Endothelial cell of umbilical vein (primary cell): ENCODE measurements around the gene COL16A1. TPM values are rescaled to one million over a fixed set of nuclear protein-coding genes. Genes with fewer than 3 reads are reported as not detected.

Experiments
- BruUV-seq: library from RNA; stranded (reverse); fragments of 400-500 nt; replicated peaks from 2 replicates; lab custom pipeline; 2021; lab: Mats Ljungman, UMichigan
- CTCF ChIA-PET: fragments of 300-600, 350-600 bp; sonication (Branson Sonifier 250); formaldehyde crosslinking; loops from one replicate; lab custom pipeline; 2021; ENCODE audit warnings: antibody characterized with exemption, inconsistent platforms; lab: Charles Lee
- POLR2A ChIA-PET: fragments of 300-600, 350-600 bp; sonication (Branson Sonifier 250); formaldehyde crosslinking; loops from one replicate; lab custom pipeline; 2021; ENCODE audit warnings: antibody characterized with exemption, inconsistent platforms; lab: Charles Lee
- DNase-seq: peaks from one replicate; pipeline ENCODE4 v3.0.0-alpha.2; 2011; ENCODE audit warnings: low read depth, low spot score
- FAIRE-seq: peaks from 2 replicates; lab custom pipeline; 2011; peaks lifted over from hg19 to GRCh38; lab: Jason Lieb, UNC
- H2AFZ ChIP-seq: 2 replicates; pipeline ENCODE4 v1.6.0; 2012; ENCODE audit warnings: low read depth, low read length, control low read depth, inconsistent platforms
- H3K27ac ChIP-seq: 2 replicates; pipeline ENCODE4 v1.5.1; 2011; ENCODE audit warnings: low read depth, mild to moderate bottlenecking, control low read depth, low read length, moderate library complexity; ENCODE audit not compliant: insufficient read depth
- H3K27me3 ChIP-seq, 2 experiments: 2 replicates each; pipeline versions ENCODE4 v1.6.0 to v1.6.1; 2011; ENCODE audit warnings: low read length in 2 of 2, mixed read lengths in 1 of 2; ENCODE audit not compliant: control insufficient read depth in 2 of 2, insufficient read depth in 2 of 2
- H3K36me3 ChIP-seq, 2 experiments: 2 replicates in 1 of 2; 3 replicates in 1 of 2; pipeline ENCODE4 v1.5.1; 2011; ENCODE audit warnings: low read length in 2 of 2, mild to moderate bottlenecking in 1 of 2, moderate library complexity in 1 of 2; ENCODE audit not compliant: control insufficient read depth in 2 of 2, insufficient read depth in 2 of 2; ENCODE audit errors: extremely low read depth in 1 of 2
- H3K4me1 ChIP-seq: 3 replicates; pipeline ENCODE4 v1.5.1; 2011; ENCODE audit warnings: mild to moderate bottlenecking, low read length; ENCODE audit not compliant: control insufficient read depth, insufficient read depth; ENCODE audit errors: extremely low read depth
- H3K4me2 ChIP-seq: 2 replicates; pipeline ENCODE4 v1.6.1; 2011; ENCODE audit warnings: low read length, control low read depth, mixed read lengths; ENCODE audit not compliant: insufficient read depth
- H3K4me3 ChIP-seq, 3 experiments: fragments of 200-600 bp in 1 of 3; sonication (generic), shearing (Covaris generic) in 1 of 3; replicated peaks in 1 of 3; 2 replicates each; pipeline ENCODE4 v1.5.1; 2011 to 2016; ENCODE audit warnings: control low read depth in 3 of 3, low read length in 3 of 3, mild to moderate bottlenecking in 2 of 3, inconsistent platforms in 1 of 3, low read depth in 1 of 3, moderate library complexity in 1 of 3; ENCODE audit not compliant: insufficient read depth in 1 of 3
- H3K79me2 ChIP-seq: 2 replicates; pipeline ENCODE4 v1.6.0; 2012; ENCODE audit warnings: low read length, inconsistent platforms; ENCODE audit not compliant: control insufficient read depth, insufficient read depth
- H3K9ac ChIP-seq: replicated peaks from 2 replicates; pipeline ENCODE3; 2011; ENCODE audit warnings: low read length, control low read depth; ENCODE audit not compliant: insufficient read depth; ENCODE audit errors: extremely low read depth
- H3K9me1 ChIP-seq: replicated peaks from 3 replicates; pipeline ENCODE4 v1.6.0; 2011; ENCODE audit warnings: mild to moderate bottlenecking, low read length; ENCODE audit not compliant: control insufficient read depth, insufficient read depth; ENCODE audit errors: extremely low read depth
- H3K9me3 ChIP-seq: replicated peaks from 2 replicates; pipeline ENCODE4 v1.5.1; 2012; ENCODE audit warnings: low read length, inconsistent platforms; ENCODE audit not compliant: control insufficient read depth, insufficient read depth
- H4K20me1 ChIP-seq: replicated peaks from 2 replicates; pipeline ENCODE3; 2011; ENCODE audit warnings: mild to moderate bottlenecking, low read length; ENCODE audit not compliant: control insufficient read depth, insufficient read depth; ENCODE audit errors: extremely low read depth
- EZH2 ChIP-seq: IDR thresholded peaks from 2 replicates; pipeline ENCODE4 v1.6.1; 2012; ENCODE audit warnings: borderline replicate concordance, low read depth, mild to moderate bottlenecking, moderate library complexity, low read length, inconsistent platforms; ENCODE audit not compliant: severe bottlenecking
- FOS ChIP-seq: IDR thresholded peaks from 2 replicates; pipeline ENCODE4 v1.6.1; 2011; ENCODE audit warnings: mild to moderate bottlenecking, low read length, moderate library complexity, borderline replicate concordance; ENCODE audit not compliant: insufficient read depth
- GATA2 ChIP-seq: IDR thresholded peaks from 2 replicates; pipeline ENCODE4 v1.7.0; 2011; ENCODE audit warnings: low read depth, mild to moderate bottlenecking, moderate library complexity, mixed read lengths, low read length; ENCODE audit not compliant: insufficient read length, insufficient read depth
- JUN ChIP-seq: IDR thresholded peaks from 2 replicates; pipeline ENCODE4 v1.6.1; 2011; ENCODE audit warnings: borderline replicate concordance, low read depth; ENCODE audit not compliant: insufficient read length, insufficient read depth
- MYC ChIP-seq: IDR thresholded peaks from one replicate; pipeline ENCODE4 v1.6.1; 2011; ENCODE audit warnings: mild to moderate bottlenecking, low read depth, low read length
- POLR2A ChIP-seq: IDR thresholded peaks from 2 replicates; pipeline ENCODE4 v1.6.1; 2012; ENCODE audit warnings: low read depth, mild to moderate bottlenecking, control low read depth, low read length
- POLR2AphosphoS5 ChIP-seq: IDR thresholded peaks from 2 replicates; pipeline ENCODE4 v1.6.1; 2012; ENCODE audit warnings: low read depth, mild to moderate bottlenecking, control low read depth, low read length, moderate library complexity; ENCODE audit not compliant: insufficient read depth
- dilution Hi-C: fragments of 300-500 bp; cut with MboI; formaldehyde crosslinking; loops from one replicate; pipeline ENCODE4 v1.15.0; 2019; ENCODE audit warnings: low sequenced_read_pairs; ENCODE audit not compliant: extremely low pct_ligation_motif_present
- intact Hi-C: fragments of 100-400 bp; cut with micrococcal nuclease; formaldehyde crosslinking; loops from one replicate; pipeline ENCODE4 v1.10.0; 2022
- polyA plus RNA-seq, 4 experiments: library from polyadenylated mRNA; depleted of rRNA in 3 of 4; stranded (reverse) in 3 of 4; unstranded in 1 of 4; fragments of >200 nt; gene quantifications; 2 replicates each; pipeline versions ENCODE4 v1.2.1 to v1.2.3, GENCODE V29; 2011 to 2012; ENCODE audit warnings: missing spikeins in 1 of 4
- total RNA-seq: library from RNA; stranded (reverse); gene quantifications from 2 replicates; pipeline ENCODE4 v1.2.3, GENCODE V29; 2021
- TF ChIP-seq, protein P1 (sequence below): IDR thresholded peaks from 2 replicates; pipeline ENCODE4 v1.6.1; 2011; ENCODE audit not compliant: insufficient read depth, insufficient read length
- TF ChIP-seq, protein P2 (sequence below), 2 donors: IDR thresholded peaks; 1 replicate in 1 of 2; 2 replicates in 1 of 2; pipeline ENCODE4 v1.5.1; 2011; ENCODE audit warnings: low read length in 2 of 2, mild to moderate bottlenecking in 2 of 2, moderate library complexity in 2 of 2, control low read depth in 1 of 2, inconsistent platforms in 1 of 2, low read depth in 1 of 2; ENCODE audit not compliant: insufficient read depth in 1 of 2; ENCODE audit errors: extremely low read depth in 1 of 2

Gene COL16A1
- total and polyA plus RNA-seq, 2 donors (not counting 3 experiments of a cell fraction or from before 2014, with no cell fraction given): 0.68 to 1.2 TPM

DNA sequence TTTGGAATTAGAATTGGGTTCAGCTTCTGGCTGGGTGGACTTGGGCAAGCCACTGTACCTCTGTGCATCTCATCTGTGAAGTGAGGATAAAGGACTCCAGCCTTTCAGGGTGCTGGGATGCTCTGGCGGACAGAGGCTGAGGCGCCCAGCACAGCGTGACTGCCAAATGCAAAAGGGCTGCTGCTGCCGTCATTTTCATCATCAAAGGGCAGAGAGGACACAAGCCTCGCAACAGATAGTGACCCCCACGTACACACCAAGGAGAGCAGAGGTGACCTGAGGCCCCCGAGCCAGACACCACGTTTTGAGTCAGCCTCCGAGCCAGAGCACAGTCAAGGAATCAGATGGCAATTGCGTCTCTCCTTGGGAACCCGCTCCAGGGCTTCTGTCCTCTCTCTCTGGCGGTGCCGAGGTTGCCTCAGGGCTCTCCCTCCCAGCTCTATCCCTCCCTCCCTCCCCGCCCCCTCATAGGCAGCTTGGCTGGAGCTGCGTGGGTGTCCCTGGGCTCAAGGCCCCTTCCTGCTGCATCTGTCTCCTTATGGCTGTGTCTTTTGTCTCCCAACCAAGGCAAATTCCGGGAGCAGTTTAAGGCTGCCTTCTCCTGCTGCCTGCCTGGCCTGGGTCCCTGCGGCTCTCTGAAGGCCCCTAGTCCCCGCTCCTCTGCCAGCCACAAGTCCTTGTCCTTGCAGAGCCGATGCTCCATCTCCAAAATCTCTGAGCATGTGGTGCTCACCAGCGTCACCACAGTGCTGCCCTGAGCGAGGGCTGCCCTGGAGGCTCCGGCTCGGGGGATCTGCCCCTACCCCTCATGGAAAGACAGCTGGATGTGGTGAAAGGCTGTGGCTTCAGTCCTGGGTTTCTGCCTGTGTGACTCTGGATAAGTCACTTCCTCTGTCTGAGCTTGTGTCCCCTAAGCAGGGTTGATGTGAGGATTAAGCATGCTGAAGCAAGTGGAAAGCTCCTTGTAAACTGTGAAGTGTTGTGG is 77.3 kb downstream of the COL16A1 start:
- no peak overlapping the region for H3K27ac ChIP-seq
- no TSS peak for BruUV-seq

More for the DNA sequence above, 77.3 kb downstream of the COL16A1 start:
- no peaks in the 10 kb centered on the region for H3K79me2 ChIP-seq
- CTCF ChIA-PET: interaction anchor here (0.8 to 1.5 kb wide), 2 partner anchors 9 to 15 kb away, joined by 3 to 4 read pairs; partner anchors contain the start of gene HCRTR1
- DNase-seq (no peak), FAIRE-seq (no peak)
- POLR2A ChIA-PET: no interaction called here
- no peaks in the 10 kb centered on the region for H3K27me3 ChIP-seq
- no peaks in the 10 kb centered on the region for H3K9me3 ChIP-seq
- dilution Hi-C loops (no loop called here), intact Hi-C loops (no loop called here)
- no peak overlapping the region for H3K4me2 ChIP-seq
- TF ChIP-seq, protein P1, sequence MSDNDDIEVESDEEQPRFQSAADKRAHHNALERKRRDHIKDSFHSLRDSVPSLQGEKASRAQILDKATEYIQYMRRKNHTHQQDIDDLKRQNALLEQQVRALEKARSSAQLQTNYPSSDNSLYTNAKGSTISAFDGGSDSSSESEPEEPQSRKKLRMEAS: no peak
- TF ChIP-seq GATA2 (no peak), POLR2AphosphoS5 (no peak), POLR2A (no peak), FOS (no peak), MYC (no peak), JUN (no peak), EZH2 (no peak)
- TF ChIP-seq, protein P2, sequence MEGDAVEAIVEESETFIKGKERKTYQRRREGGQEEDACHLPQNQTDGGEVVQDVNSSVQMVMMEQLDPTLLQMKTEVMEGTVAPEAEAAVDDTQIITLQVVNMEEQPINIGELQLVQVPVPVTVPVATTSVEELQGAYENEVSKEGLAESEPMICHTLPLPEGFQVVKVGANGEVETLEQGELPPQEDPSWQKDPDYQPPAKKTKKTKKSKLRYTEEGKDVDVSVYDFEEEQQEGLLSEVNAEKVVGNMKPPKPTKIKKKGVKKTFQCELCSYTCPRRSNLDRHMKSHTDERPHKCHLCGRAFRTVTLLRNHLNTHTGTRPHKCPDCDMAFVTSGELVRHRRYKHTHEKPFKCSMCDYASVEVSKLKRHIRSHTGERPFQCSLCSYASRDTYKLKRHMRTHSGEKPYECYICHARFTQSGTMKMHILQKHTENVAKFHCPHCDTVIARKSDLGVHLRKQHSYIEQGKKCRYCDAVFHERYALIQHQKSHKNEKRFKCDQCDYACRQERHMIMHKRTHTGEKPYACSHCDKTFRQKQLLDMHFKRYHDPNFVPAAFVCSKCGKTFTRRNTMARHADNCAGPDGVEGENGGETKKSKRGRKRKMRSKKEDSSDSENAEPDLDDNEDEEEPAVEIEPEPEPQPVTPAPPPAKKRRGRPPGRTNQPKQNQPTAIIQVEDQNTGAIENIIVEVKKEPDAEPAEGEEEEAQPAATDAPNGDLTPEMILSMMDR (IDR thresholded peaks at IDR 0.05; ENCODE audit: extremely low read depth in 1 of 2, insufficient read depth in 1 of 2, low read depth in 1 of 2, low read length in 2 of 2): no peak
- H3K36me3 ChIP-seq: peaks cover 10 to 31% of the 10 kb centered on the region in 2 experiments
- no peak overlapping the region for H3K4me3 ChIP-seq
- H3K4me1 ChIP-seq: no peaks in the 10 kb centered on the region
- no peak overlapping the region for H3K9ac ChIP-seq
- H2AFZ ChIP-seq: no peak overlapping the region
- no peaks in the 10 kb centered on the region for H3K9me1 ChIP-seq
- H4K20me1 ChIP-seq: no peaks in the 10 kb centered on the region
